Cardiac fibroblast (primary cell): ENCODE data around the gene SERPINB7.

Source experiments
- DNase-seq, 2 donors: peaks; one replicate each; pipeline versions ENCODE4 v3.0.0 to v3.0.0-alpha.2; 2010; ENCODE audit warnings: low read depth in 2 of 2
- H3K4me3 ChIP-seq, 2 donors: replicated peaks in 1 of 2; 1 replicate in 1 of 2; 2 replicates in 1 of 2; pipeline ENCODE4 v1.5.1; 2011; ENCODE audit warnings: low read depth in 2 of 2, low read length in 2 of 2, mild to moderate bottlenecking in 2 of 2, moderate library complexity in 1 of 2
- CTCF ChIP-seq: IDR thresholded peaks from one replicate; pipeline ENCODE4 v1.5.1; 2011; ENCODE audit warnings: low read depth, mild to moderate bottlenecking, low read length, inconsistent platforms

The SERPINB7 gene

GRCh38 chr18:63762518-63762917 lies 12.7 kb upstream of the SERPINB7 start:
- peak; percentile 19 to 84 for DNase-seq
- TF ChIP-seq CTCF, result no peak
- H3K4me3 ChIP-seq, result no peak overlapping the region

GRCh38 chr18:63763831-63764600 lies 11.2 kb upstream of the SERPINB7 start:
- DNase-seq, result peak in 1 of 2 donors; percentile 74
- no peak overlapping the region for H3K4me3 ChIP-seq
- TF ChIP-seq CTCF, result no peak

GRCh38 chr18:63765837-63766236 lies 9.4 kb upstream of the SERPINB7 start:
- no peak overlapping the region for H3K4me3 ChIP-seq
- DNase-seq, result no peak
- no peak for TF ChIP-seq CTCF

- TF ChIP-seq CTCF, result no peak
- no peak for DNase-seq
- H3K4me3 ChIP-seq, result no peak overlapping the region
Measured at GRCh38 chr18:63773551-63773950, 1.7 kb upstream of the SERPINB7 start.

GRCh38 chr18:63774511-63774910 lies 707 bp upstream of the SERPINB7 start:
- no peak for DNase-seq
- H3K4me3 ChIP-seq, result no peak overlapping the region
- TF ChIP-seq CTCF, result no peak

GRCh38 chr18:63779386-63779785 lies 4.2 kb downstream of the SERPINB7 start:
- TF ChIP-seq CTCF, result no peak
- DNase-seq, result no peak
- H3K4me3 ChIP-seq, result no peak overlapping the region

GRCh38 chr18:63783394-63783793 lies 8.2 kb downstream of the SERPINB7 start:
- TF ChIP-seq CTCF, result no peak
- no peak for DNase-seq
- no peak overlapping the region for H3K4me3 ChIP-seq
